A549 (cell line): Measurements from ENCODE around the gene LUC7L2.

Experiments used
- CHD2 ChIP-seq: fragments of 150-350 bp; IDR thresholded peaks from 2 replicates; pipeline ENCODE4 v1.6.1; 2014; ENCODE audit warnings: low read length; ENCODE audit not compliant: partially characterized antibody
- CTCF ChIP-seq: fragments of >200 bp; sonication (Bioruptor Twin); formaldehyde crosslinking; IDR thresholded peaks from 3 replicates; pipeline ENCODE4 v1.5.1; 2016
- POLR2A ChIP-seq: IDR thresholded peaks from 2 replicates; pipeline ENCODE4 v1.6.1; 2012; ENCODE audit warnings: mild to moderate bottlenecking, low read length

- TF ChIP-seq CHD2 (no peak), POLR2A (no peak), CTCF (no peak)
Measured at GRCh38 chr7:139455789-139456188, 96.1 kb downstream of the LUC7L2 start.
